ENCODE results near the gene SH3RF1.

- no peak for TF ChIP-seq CTCF (IDR thresholded peaks at IDR 0.05; ENCODE audit: low read depth, low read length, poor library complexity, severe bottlenecking)
- TF ChIP-seq EZH2phosphoT487 (IDR thresholded peaks at IDR 0.05; ENCODE audit: borderline replicate concordance, low read length), result no peak
Measured at GRCh38 chr4:169275180-169275579, 4.4 kb upstream of the SH3RF1 start.

All from DOHH2 (cell line).